Measurements from ENCODE around the gene MMP24. TPM values are rescaled to one million over a fixed set of nuclear protein-coding genes. Genes with fewer than 3 reads are reported as not detected.
A peak's percentile ranks its signal among the peaks of the same experiment; 100 is the strongest.

MMP24 gene
- total and polyA plus RNA-seq, 8 donors: 2.0 to 7.3 (median 5.0) TPM

GRCh38 chr20:35316086-35316485 lies 89.6 kb downstream of the MMP24 start:
- no peaks in the 10 kb centered on the region for H3K27me3 ChIP-seq
- H3K4me1 ChIP-seq: peaks cover 0 to 18% (median 0%) of the 10 kb centered on the region in 3 donors
- H3K4me3 ChIP-seq: no peak overlapping the region
- ATAC-seq (no peak), FAIRE-seq (no peak), DNase-seq (no peak)
- no peak overlapping the region for H3K27ac ChIP-seq
- H3K36me3 ChIP-seq: peaks cover 0 to 7% (median 0%) of the 10 kb centered on the region in 3 donors
- H3K9me3 ChIP-seq: no peaks in the 10 kb centered on the region
- TF ChIP-seq CTCF (IDR thresholded peaks at IDR 0.05): no peak
- 95 to 96% methylated on average over 2 of the region's 2 CpGs for WGBS, 2 donors
- intact Hi-C loops (cut with DNase I): no loop called here

GRCh38 chr20:35317416-35318210 lies 91.1 kb downstream of the MMP24 start:
- Histone ChIP-seq H3K4me3 (no peak overlapping the region), H3K27ac (peak overlapping the region; percentile 5 to 84 (median 44)), H3K27me3 (no peaks in the 10 kb centered on the region), H3K9me3 (no peaks in the 10 kb centered on the region), H3K36me3 (peaks cover 0 to under 1% (median 0%) of the 10 kb centered on the region in 3 donors), H3K4me1 (peaks cover 0 to 18% (median 0%) of the 10 kb centered on the region in 3 donors)
- ATAC-seq (no peak), DNase-seq (no peak), FAIRE-seq (no peak)
- intact Hi-C loops (cut with DNase I): no loop called here
- 83 to 88% methylated on average over 5 of the region's 5 CpGs for WGBS, 2 donors
- no peak for TF ChIP-seq CTCF (IDR thresholded peaks at IDR 0.05)

- Histone ChIP-seq H3K27ac (peak overlapping the region; percentile 5 to 84 (median 44)), H3K9me3 (no peaks in the 10 kb centered on the region), H3K27me3 (no peaks in the 10 kb centered on the region), H3K4me1 (peaks cover 0 to 18% (median 0%) of the 10 kb centered on the region in 3 donors), H3K36me3 (no peaks in the 10 kb centered on the region), H3K4me3 (no peak overlapping the region)
- intact Hi-C loops (cut with DNase I): no loop called here
- TF ChIP-seq CTCF (IDR thresholded peaks at IDR 0.05): no peak
- peak; percentile 90 to 92 (median 91) for ATAC-seq
- WGBS, 2 donors: 64% methylated on average over 6 of the region's 6 CpGs
- no peak for FAIRE-seq
- DNase-seq: peak in 4 of 6 donors; percentile 26 to 69 (median 54)
Measured at GRCh38 chr20:35318502-35319157, 92.1 kb downstream of the MMP24 start.

- no peaks in the 10 kb centered on the region for H3K9me3 ChIP-seq
- TF ChIP-seq CTCF (IDR thresholded peaks at IDR 0.05): no peak
- H3K4me3 ChIP-seq: no peak overlapping the region
- WGBS, 2 donors: 70% methylated on average over 5 of the region's 5 CpGs
- no peaks in the 10 kb centered on the region for H3K27me3 ChIP-seq
- peak in 3 of 4 donors; percentile 29 to 64 (median 57) for ATAC-seq
- peaks cover 0 to 18% (median 0%) of the 10 kb centered on the region in 3 donors for H3K4me1 ChIP-seq
- FAIRE-seq: no peak
- DNase-seq: no peak
- peak overlapping the region in 2 of 4 donors; percentile 76 to 84 for H3K27ac ChIP-seq
- intact Hi-C loops (cut with DNase I): no loop called here
- H3K36me3 ChIP-seq: no peaks in the 10 kb centered on the region
Measured at GRCh38 chr20:35319192-35319870, 92.8 kb downstream of the MMP24 start.

Measured in pancreas (tissue), 10 donors.